HG02840 (cell line): ENCODE results near the gene STK36.

Experiments used
- ATAC-seq: cut with Tn5 transposase; IDR thresholded peaks from one replicate; pipeline ENCODE4 v1.9.1; 2021; ENCODE audit warnings: mild to moderate bottlenecking, moderate library complexity, moderate number of reproducible peaks; ENCODE audit not compliant: unreplicated experiment, low FRiP score

STK36 gene

GRCh38 chr2:218713922-218714321, 42.0 kb downstream of the STK36 start:
- ATAC-seq: no peak

GRCh38 chr2:218716070-218716469, 44.2 kb downstream of the STK36 start:
- no peak for ATAC-seq

- ATAC-seq: no peak
Observed at GRCh38 chr2:218717262-218717661, 45.4 kb downstream of the STK36 start.

- no peak for ATAC-seq
Observed at GRCh38 chr2:218718058-218718457, 46.2 kb downstream of the STK36 start.

GRCh38 chr2:218719457-218719856, 47.6 kb downstream of the STK36 start:
- no peak for ATAC-seq

GRCh38 chr2:218720048-218721041, 48.5 kb downstream of the STK36 start:
- no peak for ATAC-seq

GRCh38 chr2:218721488-218721887, 49.6 kb downstream of the STK36 start:
- no peak for ATAC-seq

- ATAC-seq: no peak
Observed at GRCh38 chr2:218721934-218722333, 50.0 kb downstream of the STK36 start.

GRCh38 chr2:218722419-218722818, 50.5 kb downstream of the STK36 start:
- no peak for ATAC-seq

GRCh38 chr2:218722876-218723785, 51.2 kb downstream of the STK36 start:
- no peak for ATAC-seq

GRCh38 chr2:218726004-218726574, 54.2 kb downstream of the STK36 start:
- no peak for ATAC-seq

GRCh38 chr2:218727502-218728165, 55.7 kb downstream of the STK36 start:
- ATAC-seq: no peak

- no peak for ATAC-seq
Observed at GRCh38 chr2:218729640-218730039, 57.8 kb downstream of the STK36 start.

- ATAC-seq: no peak
Observed at GRCh38 chr2:218732052-218732760, 60.3 kb downstream of the STK36 start.

GRCh38 chr2:218732761-218733158, 60.9 kb downstream of the STK36 start:
- no peak for ATAC-seq

GRCh38 chr2:218733171-218734021, 61.5 kb downstream of the STK36 start:
- ATAC-seq: no peak

GRCh38 chr2:218734190-218734975, 62.5 kb downstream of the STK36 start:
- no peak for ATAC-seq

- ATAC-seq: no peak
Observed at GRCh38 chr2:218736531-218736930, 64.6 kb downstream of the STK36 start.
